H1 (cell line): ENCODE measurements around the gene CERS5. TPM values are rescaled to one million over a fixed set of nuclear protein-coding genes. Genes with fewer than 3 reads are reported as not detected.

ENCODE experiments used
- CTCF ChIA-PET: fragments of 300-600 bp; sonication (Branson Sonifier 250); formaldehyde crosslinking; loops from one replicate; lab custom pipeline; 2021; ENCODE audit not compliant: partially characterized antibody; lab: Charles Lee
- POLR2A ChIA-PET: fragments of 300-600 bp; sonication (Branson Sonifier 250); formaldehyde crosslinking; loops from one replicate; lab custom pipeline; 2021; ENCODE audit warnings: inconsistent platforms; ENCODE audit not compliant: partially characterized antibody; lab: Charles Lee
- DNase-seq, 2 experiments: peaks; one replicate each; pipeline versions ENCODE4 v3.0.0 to v3.0.0-alpha.2; 2010 to 2022; ENCODE audit warnings: low spot score in 2 of 2, low read depth in 1 of 2, mixed read lengths in 1 of 2
- FAIRE-seq: peaks from 2 replicates; lab custom pipeline; 2011; peaks lifted over from hg19 to GRCh38; lab: Jason Lieb, UNC
- H2AFZ ChIP-seq: 2 replicates; pipeline ENCODE4 v1.8.1; 2012; ENCODE audit warnings: low read length, inconsistent platforms
- H2AK5ac ChIP-seq: 2 replicates; pipeline ENCODE4 v1.6.1; 2013; ENCODE audit warnings: low read depth, low read length
- H2BK120ac ChIP-seq: replicated peaks from 2 replicates; pipeline ENCODE3; 2013; ENCODE audit warnings: low read depth, low read length, inconsistent platforms
- H2BK12ac ChIP-seq: 2 replicates; pipeline ENCODE4 v1.6.1; 2013; ENCODE audit warnings: low read depth, low read length
- H2BK15ac ChIP-seq: 2 replicates; pipeline ENCODE4 v1.6.1; 2013; ENCODE audit warnings: low read length
- H2BK20ac ChIP-seq: 2 replicates; pipeline ENCODE4 v1.6.1; 2013; ENCODE audit warnings: low read length
- H2BK5ac ChIP-seq: 2 replicates; pipeline ENCODE4 v1.6.1; 2013; ENCODE audit warnings: low read depth, low read length
- H3K14ac ChIP-seq: 2 replicates; pipeline ENCODE4 v1.6.1; 2013; ENCODE audit warnings: inconsistent platforms; ENCODE audit not compliant: insufficient read length
- H3K18ac ChIP-seq: 2 replicates; pipeline ENCODE4 v1.6.1; 2013; ENCODE audit warnings: low read length; ENCODE audit errors: extremely low read depth
- H3K23ac ChIP-seq: 2 replicates; pipeline ENCODE4 v1.6.1; 2013; ENCODE audit warnings: inconsistent platforms; ENCODE audit not compliant: insufficient read length
- H3K23me2 ChIP-seq: 2 replicates; pipeline ENCODE4 v1.6.1; 2013; ENCODE audit warnings: low read depth, low read length
- H3K27ac ChIP-seq: 2 replicates; pipeline ENCODE4 v1.6.1; 2011; ENCODE audit warnings: low read depth, low read length, inconsistent platforms
- H3K27me3 ChIP-seq, 4 experiments: replicated peaks in 1 of 4; 1 replicate in 1 of 4; 2 replicates in 3 of 4; pipeline versions ENCODE4 v1.6.1 to v1.8.1; 2011 to 2013; ENCODE audit warnings: low read length in 3 of 4, mild to moderate bottlenecking in 3 of 4, inconsistent platforms in 2 of 4, mixed read lengths in 2 of 4, moderate library complexity in 1 of 4; ENCODE audit not compliant: control insufficient read depth in 3 of 4, insufficient read depth in 3 of 4; ENCODE audit errors: extremely low read depth in 1 of 4
- H3K36me3 ChIP-seq, 4 experiments: 2 replicates each; pipeline versions ENCODE4 v1.6.1 to v1.8.1; 2011 to 2013; ENCODE audit warnings: mild to moderate bottlenecking in 4 of 4, low read length in 3 of 4, moderate library complexity in 2 of 4, control low read depth in 1 of 4, inconsistent platforms in 1 of 4; ENCODE audit not compliant: insufficient read depth in 4 of 4, control insufficient read depth in 2 of 4
- H3K4ac ChIP-seq: replicated peaks from 2 replicates; pipeline ENCODE3; 2013; ENCODE audit warnings: low read length, low read depth, mixed read lengths, inconsistent platforms; ENCODE audit not compliant: insufficient read length
- H3K4me1 ChIP-seq, 4 experiments: replicated peaks in 1 of 4; 1 replicate in 1 of 4; 2 replicates in 3 of 4; pipeline versions ENCODE4 v1.6.1 to v1.8.1; 2011 to 2013; ENCODE audit warnings: low read length in 3 of 4, inconsistent platforms in 2 of 4, mixed read lengths in 1 of 4; ENCODE audit not compliant: insufficient read depth in 4 of 4, control insufficient read depth in 3 of 4
- H3K4me2 ChIP-seq, 2 experiments: 2 replicates each; pipeline versions ENCODE4 v1.6.1 to v1.8.1; 2011 to 2013; ENCODE audit warnings: low read depth in 2 of 2, low read length in 2 of 2, control low read depth in 1 of 2, inconsistent platforms in 1 of 2, mild to moderate bottlenecking in 1 of 2; ENCODE audit not compliant: insufficient read depth in 1 of 2
- H3K4me3 ChIP-seq, 4 experiments: fragments of 200-600, 300-600 bp in 1 of 4; sonication (generic), shearing (Covaris generic), sonication (Bioruptor Twin) in 1 of 4; 2 replicates each; pipeline versions ENCODE4 v1.5.1 to v1.8.1; 2011 to 2016; ENCODE audit warnings: low read length in 4 of 4, low read depth in 3 of 4, control low read depth in 2 of 4, inconsistent platforms in 2 of 4, mild to moderate bottlenecking in 2 of 4, mixed read lengths in 1 of 4, moderate library complexity in 1 of 4; ENCODE audit not compliant: insufficient read depth in 2 of 4; ENCODE audit errors: extremely low read depth in 1 of 4
- H3K56ac ChIP-seq: replicated peaks from 2 replicates; pipeline ENCODE3; 2013; ENCODE audit warnings: low read depth, mild to moderate bottlenecking, mixed read lengths, low read length, inconsistent platforms; ENCODE audit not compliant: insufficient read length
- H3K79me1 ChIP-seq: 2 replicates; pipeline ENCODE4 v1.6.1; 2013; ENCODE audit warnings: low read depth, low read length, control low read depth
- H3K79me2 ChIP-seq, 2 experiments: 2 replicates each; pipeline versions ENCODE4 v1.6.1 to v1.8.1; 2012 to 2013; ENCODE audit warnings: low read length in 2 of 2, mild to moderate bottlenecking in 2 of 2, inconsistent platforms in 1 of 2; ENCODE audit not compliant: insufficient read depth in 2 of 2, control insufficient read depth in 1 of 2
- H3K9ac ChIP-seq, 4 experiments: replicated peaks in 1 of 4; 1 replicate in 1 of 4; 2 replicates in 3 of 4; pipeline versions ENCODE4 v1.6.1 to v1.8.1; 2011 to 2013; ENCODE audit warnings: low read depth in 3 of 4, low read length in 3 of 4, control low read depth in 2 of 4, mild to moderate bottlenecking in 2 of 4, moderate library complexity in 2 of 4, inconsistent platforms in 1 of 4; ENCODE audit errors: extremely low read depth in 1 of 4
- H3K9me3 ChIP-seq, 2 experiments: 2 replicates each; pipeline versions ENCODE4 v1.6.1 to v1.8.1; 2012 to 2013; ENCODE audit warnings: mild to moderate bottlenecking in 2 of 2, moderate library complexity in 2 of 2, control low read depth in 1 of 2, inconsistent platforms in 1 of 2, low read depth in 1 of 2, low read length in 1 of 2, mixed read lengths in 1 of 2; ENCODE audit not compliant: insufficient read depth in 2 of 2
- H4K20me1 ChIP-seq, 2 experiments: replicated peaks in 1 of 2; 2 replicates each; pipeline versions ENCODE3 to v1.8.1; 2011 to 2013; ENCODE audit warnings: inconsistent platforms in 2 of 2, low read length in 2 of 2, mild to moderate bottlenecking in 1 of 2; ENCODE audit not compliant: insufficient read depth in 2 of 2, control insufficient read depth in 1 of 2
- H4K5ac ChIP-seq: 2 replicates; pipeline ENCODE4 v1.6.1; 2013; ENCODE audit warnings: low read length, low read depth, mixed read lengths, inconsistent platforms; ENCODE audit not compliant: insufficient read length
- H4K8ac ChIP-seq: 2 replicates; pipeline ENCODE4 v1.8.0; 2013; ENCODE audit warnings: mild to moderate bottlenecking, moderate library complexity, low read length, inconsistent platforms; ENCODE audit not compliant: insufficient read depth; ENCODE audit errors: extremely low read depth
- H4K91ac ChIP-seq: replicated peaks from 2 replicates; pipeline ENCODE3; 2013; ENCODE audit warnings: low read length, mixed read lengths, inconsistent platforms; ENCODE audit not compliant: insufficient read length
- ATF3 ChIP-seq: IDR thresholded peaks from 2 replicates; pipeline ENCODE4 v1.6.1; 2011; ENCODE audit warnings: low read depth, mild to moderate bottlenecking, low read length; ENCODE audit not compliant: insufficient read depth
- HDAC2 ChIP-seq, 2 experiments: fragments of 300-600 bp in 1 of 2; sonication (generic) in 1 of 2; IDR thresholded peaks; 2 replicates each; pipeline ENCODE4 v1.6.1; 2011 to 2012; ENCODE audit warnings: low read depth in 2 of 2, low read length in 2 of 2, mild to moderate bottlenecking in 2 of 2, moderate library complexity in 2 of 2, borderline replicate concordance in 1 of 2, inconsistent platforms in 1 of 2
- HDAC6 ChIP-seq: IDR thresholded peaks from one replicate; pipeline ENCODE4 v1.7.1; 2012; ENCODE audit warnings: low read depth, mild to moderate bottlenecking, inconsistent platforms, low read length, moderate library complexity
- JUN ChIP-seq: IDR thresholded peaks from 2 replicates; pipeline ENCODE4 v1.6.1; 2011; ENCODE audit warnings: low read depth, mild to moderate bottlenecking, improper control_type of control experiment, low read length
- MAFK ChIP-seq: IDR thresholded peaks from 2 replicates; pipeline ENCODE4 v1.6.1; 2012; ENCODE audit warnings: low read depth, mild to moderate bottlenecking, improper control_type of control experiment, low read length
- POLR2A ChIP-seq, 2 experiments: IDR thresholded peaks; 1 replicate in 1 of 2; 2 replicates in 1 of 2; pipeline ENCODE4 v1.6.1; 2011; ENCODE audit warnings: low read depth in 2 of 2, low read length in 2 of 2, mild to moderate bottlenecking in 2 of 2; ENCODE audit errors: control extremely low read depth in 1 of 2
- TAF1 ChIP-seq: IDR thresholded peaks from 2 replicates; pipeline ENCODE4 v1.6.1; 2011; ENCODE audit warnings: mild to moderate bottlenecking, low read depth, low read length
- TBP ChIP-seq: IDR thresholded peaks from 2 replicates; pipeline ENCODE4 v1.6.1; 2011; ENCODE audit warnings: low read depth, low read length, improper control_type of control experiment
- WGBS, 2 experiments: shearing (Covaris generic) in 1 of 2; methylation state at CpG; one replicate each; pipeline versions ENCODE4 v1.1.6 to v1.1.7; 2013 to 2015; ENCODE audit warnings: low lambda C conversion rate in 2 of 2, mixed read lengths in 2 of 2, inconsistent platforms in 1 of 2, low coverage in 1 of 2, missing lambda C conversion rate in 1 of 2; ENCODE audit not compliant: insufficient replicate concordance in 2 of 2, insufficient coverage in 1 of 2, insufficient read length in 1 of 2; ENCODE audit errors: extremely low coverage in 1 of 2, missing lambda C conversion rate in 1 of 2; 5-methylcytosine and 5-hydroxymethylcytosine counted together
- polyA plus RNA-seq, 7 experiments: library from polyadenylated mRNA; depleted of rRNA in 3 of 7; stranded (reverse) in 5 of 7; unstranded in 2 of 7; fragments of >200 nt in 5 of 7; fragments of 200-250 nt in 2 of 7; gene quantifications; 1 replicate in 5 of 7; 2 replicates in 1 of 7; 4 replicates in 1 of 7; pipeline versions ENCODE4 v1.2.1 to v1.2.3, GENCODE V29; 2011 to 2013; ENCODE audit warnings: missing spikeins in 2 of 7, mixed read lengths in 2 of 7
- total RNA-seq: library from RNA; stranded (reverse); fragmentation: NEBNext Ultra II Directional; extraction: Animal tissue kit (Norgen Biotek cat#: 25700); gene quantifications from 2 replicates; pipeline ENCODE4 v1.2.1, GENCODE V29; 2021

CERS5 gene
- total and polyA plus RNA-seq, 2 of the 8 experiments (the other 6 are each of a cell fraction or from before 2014, with no cell fraction given): 69.2 to 119 TPM

- Histone ChIP-seq H3K27me3 (no peaks in the 10 kb centered on the region), H3K79me2 (no peaks in the 10 kb centered on the region), H3K23me2 (no peaks in the 10 kb centered on the region), H3K79me1 (no peaks in the 10 kb centered on the region), H2BK5ac (no peak overlapping the region), H3K4ac (no peak overlapping the region), H3K4me1 (peaks cover 2 to 9% (median 6%) of the 10 kb centered on the region in 4 experiments; a peak in 5 of 7 replicates), H4K20me1 (peaks cover 0 to 9% of the 10 kb centered on the region in 2 experiments), H3K9me3 (no peaks in the 10 kb centered on the region), H4K5ac (no peak overlapping the region), H2BK20ac (no peak overlapping the region), H3K4me2 (no peak overlapping the region), H3K9ac (no peak overlapping the region), H3K14ac (no peak overlapping the region), H2AFZ (no peak overlapping the region), H3K23ac (no peak overlapping the region), H3K4me3 (no peak overlapping the region), H2BK15ac (no peak overlapping the region), H3K18ac (no peak overlapping the region), H3K36me3 (peaks cover 30 to 48% (median 42%) of the 10 kb centered on the region in 4 experiments), H4K91ac (no peak overlapping the region), H2AK5ac (no peak overlapping the region), H2BK120ac (no peak overlapping the region), H4K8ac (no peak overlapping the region), H3K27ac (no peak overlapping the region), H2BK12ac (no peak overlapping the region), H3K56ac (no peak overlapping the region)
- DNase-seq: no peak
- WGBS, 2 experiments: 89% methylated on average over 3 of the region's 3 CpGs; no CpG with 5 or more reads in 1 of the 2 experiments
- FAIRE-seq: no peak
- CTCF ChIA-PET: interaction anchor here (1.0 to 32.9 kb wide), 16 partner anchors 11 to 214 kb away, joined by 3 to 625 read pairs (median 5); partner anchors contain the start of genes CERS5, COX14 and SMARCD1
- no peak for TF ChIP-seq JUN
- no peak for TF ChIP-seq POLR2A (IDR thresholded peaks at IDR 0.05; ENCODE audit: control extremely low read depth in 1 of 2, low read depth in 2 of 2, low read length in 2 of 2)
- no peak for TF ChIP-seq MAFK
- no peak for TF ChIP-seq TBP
- TF ChIP-seq HDAC2 (IDR thresholded peaks at IDR 0.05; ENCODE audit: borderline replicate concordance in 1 of 2, low read depth in 2 of 2, low read length in 2 of 2): no peak
- TF ChIP-seq ATF3: no peak
- no peak for TF ChIP-seq HDAC6
- TF ChIP-seq TAF1: no peak
- POLR2A ChIA-PET: interaction anchor here (0.6 to 27.1 kb wide), 9 partner anchors 8 to 106 kb away, joined by 3 to 457 read pairs (median 4); partner anchors contain the start of genes COX14, GPD1 and SMARCD1
Measured at GRCh38 chr12:50100561-50100960, 66.6 kb downstream of the CERS5 start.
